ENCODE data around the gene GALNT15.

GRCh38 chr3:16183082-16183481 is 8.6 kb downstream of the GALNT15 start:
- TF ChIP-seq EZH2 (IDR thresholded peaks at IDR 0.05; ENCODE audit: insufficient read depth, low read length) = no peak
- TF ChIP-seq CTCF (IDR thresholded peaks at IDR 0.05; ENCODE audit: insufficient read depth, low read depth, low read length) = no peak

Measured in astrocyte (in vitro differentiated cells and primary cell).